A673 (cell line): ENCODE data around the gene KLHL41. TPM values are rescaled to one million over a fixed set of nuclear protein-coding genes. Genes with fewer than 3 reads are reported as not detected.

Experiments
- BruUV-seq: library from RNA; stranded (reverse); fragments of 400-500 nt; replicated peaks from 2 replicates; lab custom pipeline; 2021; lab: Mats Ljungman, UMichigan
- CTCF ChIA-PET: fragments of 300-600 bp; sonication (Branson Sonifier 250); formaldehyde crosslinking; loops from one replicate; lab custom pipeline; 2022; ENCODE audit warnings: antibody characterized with exemption; lab: Charles Lee
- POLR2A ChIA-PET: fragments of 300-600 bp; sonication (Branson Sonifier 250); formaldehyde crosslinking; loops from one replicate; lab custom pipeline; 2022; ENCODE audit warnings: antibody characterized with exemption; ENCODE audit not compliant: low non-redundant PET; lab: Charles Lee
- DNase-seq: peaks from one replicate; pipeline ENCODE4 v3.0.0-alpha.2; 2015; ENCODE audit warnings: low spot score
- H3K27ac ChIP-seq: fragments of 200-600 bp; sonication (generic); 2 replicates; pipeline ENCODE4 v1.5.1; 2016; ENCODE audit warnings: mixed run types, low read depth, mild to moderate bottlenecking, mixed read lengths, antibody characterized with exemption, low read length; ENCODE audit not compliant: poor library complexity, severe bottlenecking
- H3K27me3 ChIP-seq: fragments of 200-600 bp; sonication (generic); replicated peaks from 2 replicates; pipeline ENCODE4 v1.6.1; 2017; ENCODE audit warnings: mixed run types, low read depth, mild to moderate bottlenecking, mixed read lengths, antibody characterized with exemption, low read length; ENCODE audit not compliant: insufficient read depth, poor library complexity
- H3K36me3 ChIP-seq: fragments of 200-600 bp; sonication (generic); 2 replicates; pipeline ENCODE4 v1.6.1; 2016; ENCODE audit warnings: mixed run types, mild to moderate bottlenecking, mixed read lengths, antibody characterized with exemption, low read length; ENCODE audit not compliant: insufficient read depth, poor library complexity, severe bottlenecking
- H3K4me1 ChIP-seq: fragments of 200-600 bp; sonication (generic); 2 replicates; pipeline ENCODE4 v1.6.1; 2017; ENCODE audit warnings: mixed run types, mild to moderate bottlenecking, mixed read lengths, antibody characterized with exemption, low read length; ENCODE audit not compliant: insufficient read depth, poor library complexity, severe bottlenecking
- H3K4me3 ChIP-seq: fragments of 200-600 bp; sonication (generic); 2 replicates; pipeline ENCODE4 v1.5.1; 2016; ENCODE audit warnings: low read depth, mixed run types, mild to moderate bottlenecking, mixed read lengths, low read length; ENCODE audit not compliant: poor library complexity, severe bottlenecking
- H3K9me3 ChIP-seq: fragments of 200-600 bp; sonication (generic); 2 replicates; pipeline ENCODE4 v1.6.1; 2016; ENCODE audit warnings: mixed run types, low read depth, mild to moderate bottlenecking, mixed read lengths, antibody characterized with exemption, low read length; ENCODE audit not compliant: poor library complexity, severe bottlenecking
- EZH2 ChIP-seq: fragments of 200-600 bp; sonication (generic); IDR thresholded peaks from 2 replicates; pipeline ENCODE4 v1.6.1; 2017; ENCODE audit warnings: borderline replicate concordance, low read depth, mild to moderate bottlenecking, mixed read lengths, antibody characterized with exemption, low read length; ENCODE audit not compliant: poor library complexity, severe bottlenecking
- intact Hi-C: fragments of 100-400 bp; cut with micrococcal nuclease; formaldehyde crosslinking; loops from one replicate; pipeline ENCODE4 v1.10.0; 2022; ENCODE audit not compliant: unreplicated experiment
- total RNA-seq: library from RNA; stranded (reverse); gene quantifications from 2 replicates; pipeline ENCODE4 v1.2.3, GENCODE V29; 2021
- TF ChIP-seq, protein P1 (sequence below): fragments of 300-800, 200-600 bp; sonication (generic); conservative IDR thresholded peaks from 2 replicates; pipeline ENCODE4 v1.5.1; 2017; ENCODE audit warnings: low read depth, mild to moderate bottlenecking, antibody characterized with exemption, low read length, moderate library complexity, mixed read lengths

The KLHL41 gene
- total RNA-seq, 1 experiment from 2014 or later = 0.34 TPM

DNA sequence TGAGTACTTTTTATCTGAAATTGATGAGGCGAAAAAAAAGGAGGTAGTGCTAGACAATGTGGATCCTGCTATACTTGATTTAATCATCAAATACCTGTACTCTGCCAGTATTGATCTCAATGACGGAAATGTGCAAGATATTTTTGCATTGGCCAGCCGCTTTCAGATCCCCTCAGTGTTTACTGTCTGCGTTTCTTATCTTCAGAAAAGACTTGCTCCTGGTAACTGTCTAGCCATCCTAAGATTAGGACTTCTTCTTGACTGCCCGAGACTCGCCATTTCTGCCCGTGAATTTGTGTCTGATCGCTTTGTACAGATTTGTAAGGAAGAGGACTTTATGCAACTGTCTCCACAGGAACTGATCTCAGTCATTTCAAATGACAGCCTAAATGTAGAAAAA lies 453 bp downstream of the KLHL41 start:
- H3K9me3 ChIP-seq = no peaks in the 10 kb centered on the region
- intact Hi-C loops = no loop called here
- no peak overlapping the region for H3K4me3 ChIP-seq
- H3K27me3 ChIP-seq = no peaks in the 10 kb centered on the region
- BruUV-seq = no TSS peak
- H3K36me3 ChIP-seq = no peaks in the 10 kb centered on the region
- H3K27ac ChIP-seq = no peak overlapping the region
- ChIA-PET CTCF (no interaction called here), POLR2A (no interaction called here)
- peaks cover 4% of the 10 kb centered on the region for H3K4me1 ChIP-seq
- DNase-seq = no peak
- no peak for TF ChIP-seq EZH2

DNA sequence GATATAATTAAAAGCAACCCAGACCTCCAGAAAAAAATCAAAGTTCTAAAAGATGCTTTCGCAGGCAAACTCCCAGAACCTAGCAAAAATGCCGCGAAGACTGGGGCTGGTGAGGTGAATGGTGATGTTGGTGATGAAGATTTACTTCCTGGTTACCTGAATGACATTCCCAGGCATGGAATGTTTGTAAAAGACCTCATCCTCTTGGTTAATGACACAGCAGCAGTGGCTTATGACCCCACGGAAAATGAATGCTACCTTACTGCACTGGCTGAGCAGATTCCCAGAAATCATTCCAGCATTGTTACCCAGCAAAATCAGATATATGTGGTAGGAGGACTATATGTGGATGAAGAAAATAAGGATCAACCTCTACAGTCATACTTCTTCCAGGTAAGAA lies 994 bp downstream of the KLHL41 start:
- no peaks in the 10 kb centered on the region for H3K9me3 ChIP-seq
- H3K36me3 ChIP-seq = no peaks in the 10 kb centered on the region
- peaks cover 4% of the 10 kb centered on the region for H3K4me1 ChIP-seq
- POLR2A ChIA-PET = no interaction called here
- CTCF ChIA-PET = no interaction called here
- no peaks in the 10 kb centered on the region for H3K27me3 ChIP-seq
- intact Hi-C loops = no loop called here
- no peak for TF ChIP-seq EZH2
- TF ChIP-seq, protein P1, sequence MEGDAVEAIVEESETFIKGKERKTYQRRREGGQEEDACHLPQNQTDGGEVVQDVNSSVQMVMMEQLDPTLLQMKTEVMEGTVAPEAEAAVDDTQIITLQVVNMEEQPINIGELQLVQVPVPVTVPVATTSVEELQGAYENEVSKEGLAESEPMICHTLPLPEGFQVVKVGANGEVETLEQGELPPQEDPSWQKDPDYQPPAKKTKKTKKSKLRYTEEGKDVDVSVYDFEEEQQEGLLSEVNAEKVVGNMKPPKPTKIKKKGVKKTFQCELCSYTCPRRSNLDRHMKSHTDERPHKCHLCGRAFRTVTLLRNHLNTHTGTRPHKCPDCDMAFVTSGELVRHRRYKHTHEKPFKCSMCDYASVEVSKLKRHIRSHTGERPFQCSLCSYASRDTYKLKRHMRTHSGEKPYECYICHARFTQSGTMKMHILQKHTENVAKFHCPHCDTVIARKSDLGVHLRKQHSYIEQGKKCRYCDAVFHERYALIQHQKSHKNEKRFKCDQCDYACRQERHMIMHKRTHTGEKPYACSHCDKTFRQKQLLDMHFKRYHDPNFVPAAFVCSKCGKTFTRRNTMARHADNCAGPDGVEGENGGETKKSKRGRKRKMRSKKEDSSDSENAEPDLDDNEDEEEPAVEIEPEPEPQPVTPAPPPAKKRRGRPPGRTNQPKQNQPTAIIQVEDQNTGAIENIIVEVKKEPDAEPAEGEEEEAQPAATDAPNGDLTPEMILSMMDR = no peak
- no peak overlapping the region for H3K4me3 ChIP-seq
- no peak overlapping the region for H3K27ac ChIP-seq
- no peak for DNase-seq
- BruUV-seq = no TSS peak

DNA sequence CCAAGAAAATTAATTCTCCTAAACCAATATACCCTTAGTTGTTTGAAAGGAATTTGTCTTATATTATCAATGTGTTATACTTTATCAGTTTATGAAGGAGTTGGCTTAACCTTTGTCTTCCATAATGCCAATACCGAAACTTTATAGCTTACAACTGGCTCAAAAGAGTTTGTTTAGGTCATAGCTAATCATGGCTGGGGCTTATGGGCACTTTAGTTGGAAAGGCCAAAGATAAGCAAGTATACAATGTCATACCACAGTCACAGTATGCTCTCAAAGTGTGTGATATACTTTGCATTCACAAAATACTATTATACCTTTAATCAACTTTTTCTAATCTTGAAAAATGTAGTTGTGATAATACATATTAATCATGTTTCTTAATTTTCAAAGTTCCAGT lies 2.3 kb downstream of the KLHL41 start:
- CTCF ChIA-PET = no interaction called here
- Histone ChIP-seq H3K4me1 (peaks cover 4% of the 10 kb centered on the region), H3K36me3 (no peaks in the 10 kb centered on the region), H3K27ac (no peak overlapping the region), H3K9me3 (no peaks in the 10 kb centered on the region), H3K27me3 (no peaks in the 10 kb centered on the region), H3K4me3 (no peak overlapping the region)
- no peak for DNase-seq
- no TSS peak for BruUV-seq
- intact Hi-C loops = no loop called here
- TF ChIP-seq, protein P1 = no peak
- TF ChIP-seq EZH2 = no peak
- POLR2A ChIA-PET = no interaction called here

DNA sequence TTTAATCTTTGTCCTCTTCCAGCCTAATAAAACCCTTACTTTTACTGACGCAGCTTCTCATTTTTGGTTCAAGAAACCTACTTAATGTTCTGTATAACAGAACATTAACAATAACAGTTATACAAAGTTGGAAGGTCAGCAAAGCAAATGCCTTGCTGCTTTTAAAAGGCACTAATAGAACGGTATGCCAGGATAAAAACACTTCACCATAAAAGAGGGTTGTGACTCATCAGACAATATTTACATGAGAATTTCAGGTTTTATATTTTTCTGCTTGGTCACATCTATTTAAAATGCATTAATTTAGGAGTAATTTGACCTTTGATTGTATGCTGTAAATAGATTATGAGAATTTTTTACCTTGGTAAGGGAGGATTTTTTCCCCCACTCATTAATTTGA lies 3.0 kb downstream of the KLHL41 start:
- H3K27ac ChIP-seq = no peak overlapping the region
- H3K9me3 ChIP-seq = no peaks in the 10 kb centered on the region
- no peaks in the 10 kb centered on the region for H3K27me3 ChIP-seq
- no TSS peak for BruUV-seq
- ChIA-PET POLR2A (no interaction called here), CTCF (no interaction called here)
- intact Hi-C loops = no loop called here
- DNase-seq = no peak
- H3K4me3 ChIP-seq = no peak overlapping the region
- peaks cover 4% of the 10 kb centered on the region for H3K4me1 ChIP-seq
- no peaks in the 10 kb centered on the region for H3K36me3 ChIP-seq
- TF ChIP-seq EZH2 = no peak
- TF ChIP-seq, protein P1 = no peak
